IMR-90 (cell line): ENCODE data around the gene WDTC1. TPM values are rescaled to one million over a fixed set of nuclear protein-coding genes. Genes with fewer than 3 reads are reported as not detected.

Source experiments
- ATAC-seq: fragments of 200-7000 bp; cut with Tn5 transposase; 2 replicates; pipeline ENCODE4 v1.9.1; 2020; ENCODE audit warnings: low read depth, mild to moderate bottlenecking, moderate library complexity
- BruUV-seq: library from RNA; stranded (reverse); fragments of 400-500 nt; replicated peaks from 2 replicates; lab custom pipeline; 2021; lab: Mats Ljungman, UMichigan
- CTCF ChIA-PET: fragments of 300-600 bp; formaldehyde crosslinking; extraction: SDS; loops from one replicate; lab custom pipeline; 2021; ENCODE audit warnings: antibody characterized with exemption; lab: Yijun Ruan, JAX
- POLR2A ChIA-PET: fragments of 300-600 bp; sonication (Branson Sonifier 250); formaldehyde crosslinking; loops from one replicate; lab custom pipeline; 2022; ENCODE audit warnings: antibody characterized with exemption; ENCODE audit not compliant: unreplicated experiment; lab: Charles Lee
- DNase-seq: peaks from one replicate; pipeline ENCODE4 v3.0.0; 2013
- H2AFZ ChIP-seq: replicated peaks from 2 replicates; pipeline ENCODE3; 2013; ENCODE audit warnings: low read length, mild to moderate bottlenecking; ENCODE audit not compliant: poor library complexity
- H2AK5ac ChIP-seq: 2 replicates; pipeline ENCODE4 v1.6.1; 2013; ENCODE audit warnings: low read depth, low read length, inconsistent platforms
- H2AK9ac ChIP-seq: replicated peaks from 2 replicates; pipeline ENCODE3; 2013; ENCODE audit warnings: mild to moderate bottlenecking, low read depth, low read length, moderate library complexity; ENCODE audit not compliant: poor library complexity
- H2BK120ac ChIP-seq: 2 replicates; pipeline ENCODE4 v1.6.1; 2013; ENCODE audit warnings: low read depth, low read length, inconsistent platforms
- H2BK15ac ChIP-seq: 3 replicates; pipeline ENCODE4 v1.6.1; 2013; ENCODE audit warnings: low read depth, low read length, inconsistent platforms
- H2BK20ac ChIP-seq: 2 replicates; pipeline ENCODE4 v1.6.1; 2013; ENCODE audit warnings: low read depth, mild to moderate bottlenecking, inconsistent platforms, low read length, moderate library complexity
- H2BK5ac ChIP-seq: 2 replicates; pipeline ENCODE4 v1.6.1; 2013; ENCODE audit warnings: mild to moderate bottlenecking, low read depth, low read length, inconsistent platforms; ENCODE audit not compliant: poor library complexity, severe bottlenecking
- H3K14ac ChIP-seq: replicated peaks from 2 replicates; pipeline ENCODE4 v1.6.1; 2013; ENCODE audit warnings: low read depth, low read length, inconsistent platforms
- H3K18ac ChIP-seq: 2 replicates; pipeline ENCODE4 v1.6.1; 2013; ENCODE audit warnings: low read depth, low read length, control low read depth
- H3K23ac ChIP-seq: 2 replicates; pipeline ENCODE4 v1.6.1; 2013; ENCODE audit warnings: low read depth, low read length, inconsistent platforms
- H3K27ac ChIP-seq: 2 replicates; pipeline ENCODE4 v1.5.1; 2013; ENCODE audit warnings: mild to moderate bottlenecking, control low read depth, low read length; ENCODE audit not compliant: insufficient read depth
- H3K27me3 ChIP-seq: 2 replicates; pipeline ENCODE4 v1.6.1; 2013; ENCODE audit warnings: low read length; ENCODE audit not compliant: control insufficient read depth, insufficient read depth
- H3K36me3 ChIP-seq: 2 replicates; pipeline ENCODE4 v1.6.1; 2013; ENCODE audit warnings: low read length, mixed read lengths; ENCODE audit not compliant: control insufficient read depth, insufficient read depth
- H3K4ac ChIP-seq: 2 replicates; pipeline ENCODE4 v1.6.1; 2013; ENCODE audit warnings: low read depth, low read length, inconsistent platforms
- H3K4me1 ChIP-seq: 2 replicates; pipeline ENCODE4 v1.6.1; 2013; ENCODE audit warnings: low read length, mixed read lengths; ENCODE audit not compliant: control insufficient read depth, insufficient read depth
- H3K4me2 ChIP-seq: 2 replicates; pipeline ENCODE4 v1.6.1; 2013; ENCODE audit warnings: low read depth, mild to moderate bottlenecking, control low read depth, low read length, moderate library complexity
- H3K4me3 ChIP-seq: 2 replicates; pipeline ENCODE4 v1.5.1; 2013; ENCODE audit warnings: low read depth, mild to moderate bottlenecking, control low read depth, low read length, moderate library complexity; ENCODE audit not compliant: insufficient read depth
- H3K56ac ChIP-seq: 2 replicates; pipeline ENCODE4 v1.6.1; 2013; ENCODE audit warnings: low read length, inconsistent platforms; ENCODE audit not compliant: insufficient read depth; ENCODE audit errors: extremely low read depth
- H3K79me1 ChIP-seq, 2 experiments: 2 replicates each; pipeline ENCODE4 v1.6.1; 2013; ENCODE audit warnings: low read length in 2 of 2, inconsistent platforms in 1 of 2, low read depth in 1 of 2
- H3K9ac ChIP-seq: 2 replicates; pipeline ENCODE4 v1.6.1; 2013; ENCODE audit warnings: low read depth, low read length, control low read depth
- H3K9me1 ChIP-seq: 2 replicates; pipeline ENCODE4 v1.6.1; 2013; ENCODE audit warnings: low read length, inconsistent platforms; ENCODE audit not compliant: insufficient read depth
- H3K9me3 ChIP-seq: 2 replicates; pipeline ENCODE4 v1.6.1; 2013; ENCODE audit warnings: low read length; ENCODE audit not compliant: control insufficient read depth, insufficient read depth
- H4K20me1 ChIP-seq: 2 replicates; pipeline ENCODE4 v1.6.1; 2013; ENCODE audit warnings: low read length, inconsistent platforms; ENCODE audit not compliant: insufficient read depth
- H4K5ac ChIP-seq: 2 replicates; pipeline ENCODE4 v1.6.1; 2013; ENCODE audit warnings: mild to moderate bottlenecking, low read depth, low read length, control low read depth
- H4K8ac ChIP-seq, 2 experiments: 2 replicates each; pipeline ENCODE4 v1.6.1; 2013; ENCODE audit warnings: low read depth in 2 of 2, low read length in 2 of 2, control low read depth in 1 of 2, inconsistent platforms in 1 of 2
- H4K91ac ChIP-seq: 2 replicates; pipeline ENCODE4 v1.6.1; 2013; ENCODE audit warnings: low read depth, low read length, inconsistent platforms; ENCODE audit not compliant: insufficient read depth
- CEBPB ChIP-seq: IDR thresholded peaks from 2 replicates; pipeline ENCODE4 v1.6.1; 2012; ENCODE audit warnings: low read depth, low read length, improper control_type of control experiment
- ELK1 ChIP-seq: fragments of 150-350 bp; IDR thresholded peaks from 2 replicates; pipeline ENCODE4 v1.6.1; 2016; ENCODE audit warnings: low read depth, mild to moderate bottlenecking, low read length, moderate library complexity, borderline replicate concordance
- WGBS, 2 experiments: methylation state at CpG; one replicate each; pipeline versions ENCODE4 v1.1.5 to v1.1.7; 2013; ENCODE audit warnings: missing lambda C conversion rate in 2 of 2; ENCODE audit not compliant: insufficient read length in 1 of 2; ENCODE audit errors: extremely low coverage in 2 of 2; 5-methylcytosine and 5-hydroxymethylcytosine counted together
- dilution Hi-C: fragments of 300-500 bp; cut with HindIII; formaldehyde crosslinking; loops from one replicate; pipeline ENCODE4 v1.14.3; 2018; ENCODE audit warnings: low sequenced_read_pairs; ENCODE audit not compliant: unreplicated experiment
- in situ Hi-C: fragments of 300-500 bp; cut with MboI; formaldehyde crosslinking; loops from 3 replicates; pipeline ENCODE4 v1.14.3; 2019; ENCODE audit warnings: low sequenced_read_pairs, inconsistent platforms, mixed read lengths
- intact Hi-C: fragments of 100-400 bp; cut with micrococcal nuclease; formaldehyde crosslinking; loops from 2 replicates; pipeline ENCODE4 v1.10.0; 2022
- polyA plus RNA-seq, 3 experiments: library from polyadenylated mRNA; depleted of rRNA; stranded (reverse); fragments of >200 nt; gene quantifications; 2 replicates each; pipeline ENCODE4 v1.2.3, GENCODE V29; 2012; ENCODE audit warnings: low replicate concordance in 1 of 3
- total RNA-seq: library from RNA; depleted of rRNA; stranded (reverse); fragments of >200 nt; gene quantifications from 2 replicates; pipeline ENCODE4 v1.2.3, GENCODE V29; 2012

WDTC1 gene
- total and polyA plus RNA-seq, 2 of the 4 experiments (the other 2 are of a cell fraction): 9.9 to 15.2 TPM

GRCh38 chr1:27336756-27337155 is 102.3 kb downstream of the WDTC1 start:
- H3K4me1 ChIP-seq: peaks cover 9% of the 10 kb centered on the region
- H2AFZ ChIP-seq: peak overlapping the region; percentile 33
- H3K18ac ChIP-seq: no peak overlapping the region
- dilution Hi-C loops (no loop called here), intact Hi-C loops (no loop called here), in situ Hi-C loops (no loop called here)
- POLR2A ChIA-PET: no interaction called here
- H4K20me1 ChIP-seq: peaks cover 13% of the 10 kb centered on the region
- H3K4me3 ChIP-seq: no peak overlapping the region
- H2AK9ac ChIP-seq: peak overlapping the region; percentile 3
- no peak for DNase-seq
- CTCF ChIA-PET: no interaction called here
- H3K36me3 ChIP-seq: peaks cover 43% of the 10 kb centered on the region
- no peak overlapping the region for H3K56ac ChIP-seq
- peaks cover 7% of the 10 kb centered on the region; the same call in 1 of the 2 replicates for H3K9me1 ChIP-seq
- H2BK15ac ChIP-seq: no peak overlapping the region
- no peak overlapping the region for H2BK20ac ChIP-seq
- no peaks in the 10 kb centered on the region for H3K27me3 ChIP-seq
- H3K14ac ChIP-seq: no peak overlapping the region
- no peak overlapping the region for H3K4ac ChIP-seq
- no peak overlapping the region for H4K91ac ChIP-seq
- no peak overlapping the region for H3K9ac ChIP-seq
- TF ChIP-seq CEBPB (no peak), ELK1 (no peak)
- no peak overlapping the region for H3K4me2 ChIP-seq
- no peak for ATAC-seq
- WGBS, 2 experiments: no CpG with 5 or more reads among the region's 5 CpGs
- H3K27ac ChIP-seq: no peak overlapping the region
- no peak overlapping the region for H2BK120ac ChIP-seq
- peaks cover 0 to 10% of the 10 kb centered on the region in 2 experiments; a peak in 2 of 4 replicates for H3K79me1 ChIP-seq
- H3K9me3 ChIP-seq: no peaks in the 10 kb centered on the region
- H3K23ac ChIP-seq: no peak overlapping the region
- no peak overlapping the region for H2BK5ac ChIP-seq
- H2AK5ac ChIP-seq: no peak overlapping the region
- H4K5ac ChIP-seq: no peak overlapping the region
- H4K8ac ChIP-seq: no peak overlapping the region
- BruUV-seq: no TSS peak
